Measurements from ENCODE around the gene ZNF48. TPM values are rescaled to one million over a fixed set of nuclear protein-coding genes. Genes with fewer than 3 reads are reported as not detected.

ZNF48 gene
- total RNA-seq, 1 donor from 2014 or later = 13.0 TPM

DNA sequence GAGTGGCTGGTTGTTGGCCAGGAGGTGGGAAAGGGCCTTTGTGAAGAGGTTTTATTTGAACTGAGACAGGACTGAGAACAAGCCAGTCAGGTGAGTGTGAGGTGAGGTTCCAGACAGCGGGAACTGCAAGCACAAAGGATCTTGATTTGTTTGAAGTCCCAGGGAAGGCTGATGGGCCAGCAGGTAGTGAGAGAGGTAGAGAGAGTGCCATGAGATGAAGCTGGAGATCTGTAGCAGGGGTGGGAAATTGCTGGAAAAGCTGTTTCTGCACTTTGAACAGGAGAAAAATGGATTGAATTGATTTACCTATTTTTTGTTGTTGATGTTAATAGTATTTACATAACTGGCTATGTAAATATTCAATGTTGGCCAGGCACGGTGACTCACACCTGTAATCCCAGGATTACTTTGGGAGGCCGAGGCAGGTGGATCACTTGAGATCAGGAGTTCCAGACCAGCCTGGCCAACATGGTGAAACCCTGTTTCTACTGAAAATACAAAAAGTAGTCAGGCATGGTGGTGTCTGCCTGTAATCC lies 42.4 kb downstream of the ZNF48 start:
- Mint-ChIP-seq H3K27me3 (no peaks in the 10 kb centered on the region), H3K27ac (peak overlapping the region; percentile 10), H3K36me3 (ENCODE audit: low read depth) (no peaks in the 10 kb centered on the region), H3K4me1 (peaks cover 22% of the 10 kb centered on the region), H3K9me3 (no peaks in the 10 kb centered on the region), H3K4me3 (no peak overlapping the region)
- ChIA-PET POLR2A (interaction anchor here (0.5 to 0.6 kb wide), 2 partner anchors 68 to 197 kb away, joined by 6 to 7 read pairs; no protein-coding TSS in a partner anchor), CTCF (no interaction called here)
- ATAC-seq (ENCODE audit: low read depth) = no peak
- intact Hi-C loops (cut with micrococcal nuclease) = no loop called here
- TF ChIP-seq, protein P1, sequence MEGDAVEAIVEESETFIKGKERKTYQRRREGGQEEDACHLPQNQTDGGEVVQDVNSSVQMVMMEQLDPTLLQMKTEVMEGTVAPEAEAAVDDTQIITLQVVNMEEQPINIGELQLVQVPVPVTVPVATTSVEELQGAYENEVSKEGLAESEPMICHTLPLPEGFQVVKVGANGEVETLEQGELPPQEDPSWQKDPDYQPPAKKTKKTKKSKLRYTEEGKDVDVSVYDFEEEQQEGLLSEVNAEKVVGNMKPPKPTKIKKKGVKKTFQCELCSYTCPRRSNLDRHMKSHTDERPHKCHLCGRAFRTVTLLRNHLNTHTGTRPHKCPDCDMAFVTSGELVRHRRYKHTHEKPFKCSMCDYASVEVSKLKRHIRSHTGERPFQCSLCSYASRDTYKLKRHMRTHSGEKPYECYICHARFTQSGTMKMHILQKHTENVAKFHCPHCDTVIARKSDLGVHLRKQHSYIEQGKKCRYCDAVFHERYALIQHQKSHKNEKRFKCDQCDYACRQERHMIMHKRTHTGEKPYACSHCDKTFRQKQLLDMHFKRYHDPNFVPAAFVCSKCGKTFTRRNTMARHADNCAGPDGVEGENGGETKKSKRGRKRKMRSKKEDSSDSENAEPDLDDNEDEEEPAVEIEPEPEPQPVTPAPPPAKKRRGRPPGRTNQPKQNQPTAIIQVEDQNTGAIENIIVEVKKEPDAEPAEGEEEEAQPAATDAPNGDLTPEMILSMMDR (IDR thresholded peaks at IDR 0.05) = no peak
- no peak for DNase-seq

DNA sequence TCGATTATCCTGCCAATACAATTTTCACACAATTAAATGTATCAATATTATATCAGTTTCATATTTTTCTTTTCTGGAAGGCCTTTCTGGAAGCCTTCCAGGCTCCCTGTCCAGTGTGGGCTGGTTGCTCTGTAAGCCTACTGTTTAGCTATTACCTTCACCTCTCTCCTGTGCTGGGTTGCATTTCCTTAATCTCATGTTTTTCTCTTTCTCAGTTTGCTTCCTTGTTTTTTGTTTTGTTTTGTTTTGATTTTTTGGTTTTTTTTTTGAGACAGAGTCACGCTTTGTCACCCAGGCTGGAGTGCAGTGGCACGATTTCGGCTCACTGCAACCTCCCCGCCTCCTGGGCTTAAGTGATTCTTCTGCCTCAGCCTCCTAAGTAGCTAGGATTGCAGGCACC lies 43.6 kb downstream of the ZNF48 start:
- TF ChIP-seq, protein P1 (IDR thresholded peaks at IDR 0.05) = no peak
- ChIA-PET CTCF (interaction anchor here (1.5 to 2.4 kb wide), 3 partner anchors 8 to 97 kb away, joined by 3 to 13 read pairs (median 5); partner anchors contain the start of gene DCTPP1), POLR2A (interaction anchor here (0.6 to 2.5 kb wide), 12 partner anchors 9 to 504 kb away, joined by 3 to 20 read pairs (median 4); partner anchors contain the start of genes DCTPP1, ITGAL and ZNF771)
- DNase-seq (no peak), ATAC-seq (ENCODE audit: low read depth) (peak; percentile 23)
- H3K9me3 Mint-ChIP-seq = no peaks in the 10 kb centered on the region
- peak overlapping the region; percentile 73 for H3K27ac Mint-ChIP-seq
- H3K27me3 Mint-ChIP-seq = no peaks in the 10 kb centered on the region
- H3K36me3 Mint-ChIP-seq (ENCODE audit: low read depth) = peaks cover 10% of the 10 kb centered on the region
- peak overlapping the region; percentile 55 for H3K4me3 Mint-ChIP-seq
- intact Hi-C loops (cut with micrococcal nuclease) = no loop called here
- H3K4me1 Mint-ChIP-seq = peaks cover 31% of the 10 kb centered on the region

DNA sequence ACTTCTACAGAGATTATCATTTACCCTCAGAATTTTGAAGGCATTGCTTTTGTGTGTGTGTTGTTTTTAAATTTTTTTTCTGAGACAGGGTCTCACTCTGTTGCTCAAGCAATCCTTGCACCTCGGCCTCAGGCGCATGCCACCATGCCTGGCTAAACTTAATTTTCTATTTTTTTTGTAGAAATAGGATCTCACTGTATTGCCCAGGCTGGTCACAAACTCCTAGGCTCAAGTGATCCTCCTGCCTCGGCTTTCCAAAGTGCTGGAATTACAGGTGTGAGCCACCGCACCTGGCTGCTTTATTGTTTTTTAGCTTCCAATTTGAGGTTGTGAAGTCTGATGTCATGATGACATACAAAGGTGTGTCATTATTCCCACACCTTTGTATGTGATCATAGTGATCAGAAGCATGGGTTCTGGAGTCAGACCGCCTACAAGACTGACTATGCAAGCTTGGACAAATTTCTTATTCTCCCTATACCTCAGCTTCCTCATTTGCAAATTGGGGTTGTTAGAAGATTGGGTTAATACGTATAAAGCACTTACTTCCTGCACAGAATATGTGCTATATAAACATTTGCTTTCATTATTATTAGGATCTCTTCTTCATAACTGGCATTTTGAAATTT lies 44.6 kb downstream of the ZNF48 start:
- intact Hi-C loops (cut with micrococcal nuclease) = no loop called here
- peak overlapping the region; percentile 35 for H3K27ac Mint-ChIP-seq
- H3K36me3 Mint-ChIP-seq (ENCODE audit: low read depth) = peaks cover 20% of the 10 kb centered on the region
- CTCF ChIA-PET = interaction anchor here (1.5 to 2.4 kb wide), 3 partner anchors 9 to 96 kb away, joined by 3 to 13 read pairs (median 5); partner anchors contain the start of gene DCTPP1
- no peaks in the 10 kb centered on the region for H3K27me3 Mint-ChIP-seq
- H3K4me3 Mint-ChIP-seq = no peak overlapping the region
- DNase-seq = no peak
- H3K9me3 Mint-ChIP-seq = no peaks in the 10 kb centered on the region
- POLR2A ChIA-PET = interaction anchor here (0.5 to 2.5 kb wide), 10 partner anchors 10 to 396 kb away, joined by 3 to 20 read pairs (median 5); partner anchors contain the start of genes DCTPP1, ZNF688 and ZNF747
- peaks cover 40% of the 10 kb centered on the region for H3K4me1 Mint-ChIP-seq
- peak; percentile 76 for ATAC-seq (ENCODE audit: low read depth)
- TF ChIP-seq, protein P1 (IDR thresholded peaks at IDR 0.05) = no peak

DNA sequence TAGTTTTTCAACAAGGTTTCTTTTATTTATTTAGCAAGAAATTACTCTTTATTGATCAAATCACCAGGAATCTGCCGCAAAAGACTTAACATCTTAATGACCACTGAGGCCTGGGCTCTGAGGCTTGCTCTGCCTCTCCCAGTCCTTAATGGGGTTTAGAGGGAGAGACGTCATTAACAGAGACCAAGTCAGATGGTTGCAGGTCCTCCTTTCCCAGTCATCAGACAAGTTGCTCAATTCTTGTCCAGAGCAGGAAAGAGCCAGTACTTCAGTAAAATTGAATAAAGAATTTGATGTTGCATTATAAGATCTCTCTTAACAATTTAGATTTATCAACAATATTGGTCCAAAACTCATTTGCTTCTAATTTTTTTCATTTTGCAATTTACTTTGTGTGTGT lies 48.4 kb downstream of the ZNF48 start:
- intact Hi-C loops (cut with micrococcal nuclease) = no loop called here
- Mint-ChIP-seq H3K36me3 (ENCODE audit: low read depth) (peaks cover 27% of the 10 kb centered on the region), H3K9me3 (no peaks in the 10 kb centered on the region), H3K27ac (no peak overlapping the region), H3K4me1 (peaks cover 55% of the 10 kb centered on the region), H3K27me3 (no peaks in the 10 kb centered on the region), H3K4me3 (peak overlapping the region; percentile 95)
- ChIA-PET CTCF (interaction anchor here (1.2 kb wide), 1 partner anchor 14 kb away, joined by 3 read pairs; the partner anchor contains the start of gene DCTPP1), POLR2A (interaction anchor here (1.9 to 8.9 kb wide), 2 partner anchors 30 to 84 kb away, joined by 7 to 186 read pairs; partner anchors contain the start of gene ITGAL)
- ATAC-seq (ENCODE audit: low read depth) = no peak
- no peak for DNase-seq
- TF ChIP-seq, protein P1 (IDR thresholded peaks at IDR 0.05) = no peak

All from activated B cell treated with CpG ODN at 0.5 μM for 24 hours (primary cell).